SK-N-SH treated with all-trans-retinoic acid at 6 μM for 48 hours (cell line): ENCODE results near the gene ADGB.

Source experiments
- ATAC-seq: fragments of 200-7000 bp; cut with Tn5 transposase; 3 replicates; pipeline ENCODE4 v1.9.1; 2020; ENCODE audit warnings: mild to moderate bottlenecking, moderate library complexity
- ARNTL ChIP-seq: fragments of 450-650 bp; formaldehyde crosslinking; IDR thresholded peaks from 2 replicates; pipeline ENCODE4 v1.5.0; 2020; ENCODE audit warnings: low read depth, mild to moderate bottlenecking, moderate library complexity, borderline replicate concordance
- BACH2 ChIP-seq: fragments of 250-450 bp; sonication (Bioruptor Pico); IDR thresholded peaks from 2 replicates; pipeline ENCODE4 v1.9.0; 2021; ENCODE audit warnings: mild to moderate bottlenecking, borderline replicate concordance
- CSDC2 ChIP-seq: fragments of 250-450 bp; sonication (Bioruptor Pico); IDR thresholded peaks from 2 replicates; pipeline ENCODE4 v1.5.0; 2020; ENCODE audit warnings: mild to moderate bottlenecking, moderate library complexity
- ESRRG ChIP-seq: fragments of 250-450 bp; sonication (Bioruptor Pico); IDR thresholded peaks from 2 replicates; pipeline ENCODE4 v1.6.1; 2021; ENCODE audit warnings: mild to moderate bottlenecking
- GLIS3 ChIP-seq: fragments of 250-450 bp; sonication (Bioruptor Pico); IDR thresholded peaks from 2 replicates; pipeline ENCODE4 v1.5.0; 2020; ENCODE audit warnings: mild to moderate bottlenecking, moderate library complexity
- ISL1 ChIP-seq: fragments of 250-450 bp; sonication (Bioruptor Pico); IDR thresholded peaks from 2 replicates; pipeline ENCODE4 v2.1.2; 2022; ENCODE audit warnings: mild to moderate bottlenecking, moderate library complexity
- OSR1 ChIP-seq: fragments of 250-450 bp; sonication (Bioruptor Pico); IDR thresholded peaks from 2 replicates; pipeline ENCODE4 v1.8.0; 2022; ENCODE audit warnings: moderate library complexity, mild to moderate bottlenecking, inconsistent platforms
- PPARA ChIP-seq: fragments of 250-450 bp; sonication (Bioruptor Pico); IDR thresholded peaks from 2 replicates; pipeline ENCODE4 v1.5.0; 2020; ENCODE audit warnings: mild to moderate bottlenecking, borderline replicate concordance
- RARB ChIP-seq: fragments of 250-450 bp; sonication (Bioruptor Pico); IDR thresholded peaks from 2 replicates; pipeline ENCODE4 v1.8.0; 2021; ENCODE audit warnings: mild to moderate bottlenecking, moderate library complexity
- SNAI2 ChIP-seq: fragments of 250-450 bp; sonication (Bioruptor Pico); IDR thresholded peaks from 2 replicates; pipeline ENCODE4 v1.5.0; 2020; ENCODE audit warnings: mild to moderate bottlenecking, moderate library complexity
- TCF4 ChIP-seq: fragments of 250-450 bp; sonication (Bioruptor Pico); IDR thresholded peaks from 2 replicates; pipeline ENCODE4 v1.8.0; 2021; ENCODE audit warnings: mild to moderate bottlenecking, moderate library complexity, borderline replicate concordance
- TOX ChIP-seq: fragments of 250-450 bp; sonication (Bioruptor Pico); IDR thresholded peaks from 2 replicates; pipeline ENCODE4 v1.8.0; 2021; ENCODE audit warnings: mild to moderate bottlenecking, moderate library complexity, borderline replicate concordance
- ZC3H10 ChIP-seq: fragments of 250-450 bp; sonication (Bioruptor Pico); IDR thresholded peaks from 2 replicates; pipeline ENCODE4 v1.5.1; 2021; ENCODE audit warnings: mild to moderate bottlenecking, moderate library complexity
- ZFP3 ChIP-seq: fragments of 250-450 bp; sonication (Bioruptor Pico); IDR thresholded peaks from 2 replicates; pipeline ENCODE4 v1.5.0; 2020; ENCODE audit warnings: mild to moderate bottlenecking, moderate library complexity
- ZFP30 ChIP-seq: fragments of 450-650 bp; formaldehyde crosslinking; IDR thresholded peaks from 2 replicates; pipeline ENCODE4 v1.5.0; 2022; ENCODE audit warnings: mild to moderate bottlenecking, moderate library complexity
- ZNF70 ChIP-seq: fragments of 450-650 bp; formaldehyde crosslinking; IDR thresholded peaks from 2 replicates; pipeline ENCODE4 v1.5.0; 2020; ENCODE audit warnings: mild to moderate bottlenecking, moderate library complexity
- ZNF8 ChIP-seq: fragments of 450-650 bp; formaldehyde crosslinking; IDR thresholded peaks from 2 replicates; pipeline ENCODE4 v1.5.0; 2020; ENCODE audit warnings: mild to moderate bottlenecking, moderate library complexity
- TF ChIP-seq, protein P1 (sequence below): fragments of 250-450 bp; sonication (Bioruptor Pico); IDR thresholded peaks from 2 replicates; pipeline ENCODE4 v1.5.1; 2021; ENCODE audit warnings: mild to moderate bottlenecking, moderate library complexity
- TF ChIP-seq, protein P2 (sequence below): fragments of 250-450 bp; sonication (Bioruptor Pico); IDR thresholded peaks from 2 replicates; pipeline ENCODE4 v1.5.1; 2020; ENCODE audit warnings: low read depth, mild to moderate bottlenecking, moderate library complexity
- TF ChIP-seq, protein P3 (sequence below): fragments of 250-450 bp; sonication (Bioruptor Pico); IDR thresholded peaks from 2 replicates; pipeline ENCODE4 v1.8.0; 2021; ENCODE audit warnings: low read depth, mild to moderate bottlenecking, moderate library complexity, borderline replicate concordance
- TF ChIP-seq, protein P4 (sequence below): fragments of 250-450 bp; sonication (Bioruptor Pico); IDR thresholded peaks from 2 replicates; pipeline ENCODE4 v1.5.0; 2020; ENCODE audit warnings: mild to moderate bottlenecking, moderate library complexity
- TF ChIP-seq, protein P5 (sequence below): fragments of 250-450 bp; sonication (Bioruptor Pico); IDR thresholded peaks from 2 replicates; pipeline ENCODE4 v1.8.0; 2020; ENCODE audit warnings: mild to moderate bottlenecking, moderate library complexity, borderline replicate concordance

The ADGB gene

DNA sequence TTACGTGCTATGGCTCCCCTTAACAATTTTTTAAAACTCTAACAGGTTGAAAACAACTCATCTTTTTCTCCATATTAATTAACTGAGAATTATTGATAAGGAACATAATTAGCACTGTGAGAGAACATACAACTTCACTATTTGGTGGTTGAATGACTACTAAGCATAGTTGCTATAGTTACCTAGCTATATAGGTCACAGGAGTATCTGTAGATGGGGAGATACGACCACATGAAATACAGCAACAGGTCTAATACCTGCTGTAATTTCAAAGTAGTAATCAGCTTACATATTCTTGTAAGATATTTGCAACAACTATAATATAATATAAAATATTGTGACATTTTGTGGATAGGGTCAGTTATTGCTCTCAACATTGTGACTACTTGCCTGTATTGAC, 102.9 kb downstream of the ADGB start:
- ATAC-seq, result no peak
- TF ChIP-seq ZC3H10 (CRISPR knock-in tag) (no peak), TOX (CRISPR knock-in tag) (no peak), OSR1 (CRISPR knock-in tag) (no peak), ESRRG (CRISPR knock-in tag) (no peak), ISL1 (CRISPR knock-in tag) (no peak), GLIS3 (CRISPR knock-in tag) (no peak), ZFP30 (CRISPR knock-in tag) (no peak), ARNTL (no peak), BACH2 (no peak), ZNF8 (CRISPR knock-in tag) (no peak), CSDC2 (no peak)
- TF ChIP-seq, protein P1, sequence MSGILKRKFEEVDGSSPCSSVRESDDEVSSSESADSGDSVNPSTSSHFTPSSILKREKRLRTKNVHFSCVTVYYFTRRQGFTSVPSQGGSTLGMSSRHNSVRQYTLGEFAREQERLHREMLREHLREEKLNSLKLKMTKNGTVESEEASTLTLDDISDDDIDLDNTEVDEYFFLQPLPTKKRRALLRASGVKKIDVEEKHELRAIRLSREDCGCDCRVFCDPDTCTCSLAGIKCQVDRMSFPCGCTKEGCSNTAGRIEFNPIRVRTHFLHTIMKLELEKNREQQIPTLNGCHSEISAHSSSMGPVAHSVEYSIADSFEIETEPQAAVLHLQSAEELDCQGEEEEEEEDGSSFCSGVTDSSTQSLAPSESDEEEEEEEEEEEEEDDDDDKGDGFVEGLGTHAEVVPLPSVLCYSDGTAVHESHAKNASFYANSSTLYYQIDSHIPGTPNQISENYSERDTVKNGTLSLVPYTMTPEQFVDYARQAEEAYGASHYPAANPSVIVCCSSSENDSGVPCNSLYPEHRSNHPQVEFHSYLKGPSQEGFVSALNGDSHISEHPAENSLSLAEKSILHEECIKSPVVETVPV (CRISPR knock-in tag), result no peak
- TF ChIP-seq, protein P2, sequence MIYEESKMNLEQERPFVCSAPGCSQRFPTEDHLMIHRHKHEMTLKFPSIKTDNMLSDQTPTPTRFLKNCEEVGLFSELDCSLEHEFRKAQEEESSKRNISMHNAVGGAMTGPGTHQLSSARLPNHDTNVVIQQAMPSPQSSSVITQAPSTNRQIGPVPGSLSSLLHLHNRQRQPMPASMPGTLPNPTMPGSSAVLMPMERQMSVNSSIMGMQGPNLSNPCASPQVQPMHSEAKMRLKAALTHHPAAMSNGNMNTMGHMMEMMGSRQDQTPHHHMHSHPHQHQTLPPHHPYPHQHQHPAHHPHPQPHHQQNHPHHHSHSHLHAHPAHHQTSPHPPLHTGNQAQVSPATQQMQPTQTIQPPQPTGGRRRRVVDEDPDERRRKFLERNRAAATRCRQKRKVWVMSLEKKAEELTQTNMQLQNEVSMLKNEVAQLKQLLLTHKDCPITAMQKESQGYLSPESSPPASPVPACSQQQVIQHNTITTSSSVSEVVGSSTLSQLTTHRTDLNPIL (CRISPR knock-in tag), result no peak
- TF ChIP-seq, protein P3, sequence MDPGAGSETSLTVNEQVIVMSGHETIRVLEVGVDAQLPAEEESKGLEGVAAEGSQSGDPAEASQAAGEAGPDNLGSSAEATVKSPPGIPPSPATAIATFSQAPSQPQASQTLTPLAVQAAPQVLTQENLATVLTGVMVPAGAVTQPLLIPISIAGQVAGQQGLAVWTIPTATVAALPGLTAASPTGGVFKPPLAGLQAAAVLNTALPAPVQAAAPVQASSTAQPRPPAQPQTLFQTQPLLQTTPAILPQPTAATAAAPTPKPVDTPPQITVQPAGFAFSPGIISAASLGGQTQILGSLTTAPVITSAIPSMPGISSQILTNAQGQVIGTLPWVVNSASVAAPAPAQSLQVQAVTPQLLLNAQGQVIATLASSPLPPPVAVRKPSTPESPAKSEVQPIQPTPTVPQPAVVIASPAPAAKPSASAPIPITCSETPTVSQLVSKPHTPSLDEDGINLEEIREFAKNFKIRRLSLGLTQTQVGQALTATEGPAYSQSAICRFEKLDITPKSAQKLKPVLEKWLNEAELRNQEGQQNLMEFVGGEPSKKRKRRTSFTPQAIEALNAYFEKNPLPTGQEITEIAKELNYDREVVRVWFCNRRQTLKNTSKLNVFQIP, result no peak

DNA sequence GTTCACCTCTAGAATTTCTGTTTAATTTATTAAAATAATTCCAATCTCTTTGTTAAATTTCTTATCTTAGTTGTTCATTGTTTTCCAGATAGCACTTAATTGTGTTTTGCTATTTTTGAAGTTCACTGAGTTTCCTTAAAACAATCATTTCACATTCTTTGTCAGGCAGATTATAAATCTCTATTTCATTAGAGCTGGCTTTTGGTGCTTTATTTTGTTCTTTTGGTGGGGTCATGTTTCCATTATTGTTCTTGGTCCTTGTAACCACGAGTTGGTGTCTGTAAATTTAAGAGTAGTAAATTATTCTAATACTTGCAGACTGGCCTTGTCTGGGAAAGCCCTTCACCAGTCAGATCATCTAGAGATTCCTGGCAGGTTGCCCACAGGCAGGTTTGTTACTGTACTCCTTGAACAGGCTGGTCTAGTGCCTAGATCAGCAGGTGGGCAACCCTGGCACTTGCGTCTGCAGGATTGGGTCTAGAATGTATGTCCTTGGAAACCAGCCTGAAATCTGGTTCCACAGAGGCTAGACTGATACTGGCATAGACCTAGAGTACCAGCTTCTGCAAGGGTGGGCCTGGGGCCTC, 110.4 kb downstream of the ADGB start:
- TF ChIP-seq ZFP3, result no peak
- TF ChIP-seq OSR1 (CRISPR knock-in tag), result no peak
- no peak for TF ChIP-seq SNAI2 (CRISPR knock-in tag)
- no peak for TF ChIP-seq ZNF70 (CRISPR knock-in tag)
- no peak for TF ChIP-seq TOX (CRISPR knock-in tag)
- no peak for TF ChIP-seq CSDC2
- TF ChIP-seq BACH2, result no peak
- TF ChIP-seq, protein P3, result no peak
- TF ChIP-seq TCF4 (CRISPR knock-in tag), result no peak
- no peak for TF ChIP-seq ISL1 (CRISPR knock-in tag)
- no peak for TF ChIP-seq RARB (CRISPR knock-in tag)
- TF ChIP-seq ESRRG (CRISPR knock-in tag), result no peak
- TF ChIP-seq, protein P4, sequence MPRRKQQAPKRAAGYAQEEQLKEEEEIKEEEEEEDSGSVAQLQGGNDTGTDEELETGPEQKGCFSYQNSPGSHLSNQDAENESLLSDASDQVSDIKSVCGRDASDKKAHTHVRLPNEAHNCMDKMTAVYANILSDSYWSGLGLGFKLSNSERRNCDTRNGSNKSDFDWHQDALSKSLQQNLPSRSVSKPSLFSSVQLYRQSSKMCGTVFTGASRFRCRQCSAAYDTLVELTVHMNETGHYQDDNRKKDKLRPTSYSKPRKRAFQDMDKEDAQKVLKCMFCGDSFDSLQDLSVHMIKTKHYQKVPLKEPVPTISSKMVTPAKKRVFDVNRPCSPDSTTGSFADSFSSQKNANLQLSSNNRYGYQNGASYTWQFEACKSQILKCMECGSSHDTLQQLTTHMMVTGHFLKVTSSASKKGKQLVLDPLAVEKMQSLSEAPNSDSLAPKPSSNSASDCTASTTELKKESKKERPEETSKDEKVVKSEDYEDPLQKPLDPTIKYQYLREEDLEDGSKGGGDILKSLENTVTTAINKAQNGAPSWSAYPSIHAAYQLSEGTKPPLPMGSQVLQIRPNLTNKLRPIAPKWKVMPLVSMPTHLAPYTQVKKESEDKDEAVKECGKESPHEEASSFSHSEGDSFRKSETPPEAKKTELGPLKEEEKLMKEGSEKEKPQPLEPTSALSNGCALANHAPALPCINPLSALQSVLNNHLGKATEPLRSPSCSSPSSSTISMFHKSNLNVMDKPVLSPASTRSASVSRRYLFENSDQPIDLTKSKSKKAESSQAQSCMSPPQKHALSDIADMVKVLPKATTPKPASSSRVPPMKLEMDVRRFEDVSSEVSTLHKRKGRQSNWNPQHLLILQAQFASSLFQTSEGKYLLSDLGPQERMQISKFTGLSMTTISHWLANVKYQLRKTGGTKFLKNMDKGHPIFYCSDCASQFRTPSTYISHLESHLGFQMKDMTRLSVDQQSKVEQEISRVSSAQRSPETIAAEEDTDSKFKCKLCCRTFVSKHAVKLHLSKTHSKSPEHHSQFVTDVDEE (CRISPR knock-in tag), result no peak
- TF ChIP-seq ZNF8 (CRISPR knock-in tag), result no peak
- TF ChIP-seq PPARA (CRISPR knock-in tag), result no peak
- TF ChIP-seq, protein P2 (CRISPR knock-in tag), result no peak
- TF ChIP-seq GLIS3 (CRISPR knock-in tag), result no peak
- TF ChIP-seq, protein P5, sequence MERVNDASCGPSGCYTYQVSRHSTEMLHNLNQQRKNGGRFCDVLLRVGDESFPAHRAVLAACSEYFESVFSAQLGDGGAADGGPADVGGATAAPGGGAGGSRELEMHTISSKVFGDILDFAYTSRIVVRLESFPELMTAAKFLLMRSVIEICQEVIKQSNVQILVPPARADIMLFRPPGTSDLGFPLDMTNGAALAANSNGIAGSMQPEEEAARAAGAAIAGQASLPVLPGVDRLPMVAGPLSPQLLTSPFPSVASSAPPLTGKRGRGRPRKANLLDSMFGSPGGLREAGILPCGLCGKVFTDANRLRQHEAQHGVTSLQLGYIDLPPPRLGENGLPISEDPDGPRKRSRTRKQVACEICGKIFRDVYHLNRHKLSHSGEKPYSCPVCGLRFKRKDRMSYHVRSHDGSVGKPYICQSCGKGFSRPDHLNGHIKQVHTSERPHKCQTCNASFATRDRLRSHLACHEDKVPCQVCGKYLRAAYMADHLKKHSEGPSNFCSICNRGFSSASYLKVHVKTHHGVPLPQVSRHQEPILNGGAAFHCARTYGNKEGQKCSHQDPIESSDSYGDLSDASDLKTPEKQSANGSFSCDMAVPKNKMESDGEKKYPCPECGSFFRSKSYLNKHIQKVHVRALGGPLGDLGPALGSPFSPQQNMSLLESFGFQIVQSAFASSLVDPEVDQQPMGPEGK (CRISPR knock-in tag), result no peak
- no peak for TF ChIP-seq ARNTL
- no peak for TF ChIP-seq ZC3H10 (CRISPR knock-in tag)
- TF ChIP-seq, all 23 proteins: peak for 0
- ATAC-seq, result no peak
